Fibroblast of the aortic adventitia (primary cell): ENCODE data around the gene SPATA20. TPM values are rescaled to one million over a fixed set of nuclear protein-coding genes. Genes with fewer than 3 reads are reported as not detected.
A peak's percentile ranks its signal among the peaks of the same experiment; 100 is the strongest.

ENCODE experiments used
- DNase-seq: peaks from one replicate; pipeline ENCODE4 v3.0.0-alpha.2; 2010; ENCODE audit warnings: low read depth
- H3K4me3 ChIP-seq: 2 replicates; pipeline ENCODE4 v1.5.1; 2011; ENCODE audit warnings: low read depth, mild to moderate bottlenecking, control low read depth, low read length, moderate library complexity
- CTCF ChIP-seq: IDR thresholded peaks from 2 replicates; pipeline ENCODE4 v1.5.1; 2011; ENCODE audit warnings: mild to moderate bottlenecking, low read length, control low read depth, inconsistent platforms; ENCODE audit not compliant: insufficient read depth
- total RNA-seq: library from RNA; depleted of rRNA; stranded (reverse); fragments of >200 nt; gene quantifications from 2 replicates; pipeline ENCODE4 v1.2.3, GENCODE V29; 2012; ENCODE audit warnings: low replicate concordance

The SPATA20 gene
- total RNA-seq, 1 donor: 63.6 TPM

- no peak overlapping the region for H3K4me3 ChIP-seq
- peak; percentile 91 for TF ChIP-seq CTCF
- peak; percentile 92 for DNase-seq
Measured at GRCh38 chr17:50550661-50551432, 3.9 kb downstream of the SPATA20 start.

GRCh38 chr17:50551433-50551815 is 4.5 kb downstream of the SPATA20 start:
- DNase-seq: no peak
- no peak for TF ChIP-seq CTCF
- H3K4me3 ChIP-seq: no peak overlapping the region

GRCh38 chr17:50551884-50552283 is 4.9 kb downstream of the SPATA20 start:
- TF ChIP-seq CTCF: no peak
- no peak for DNase-seq
- no peak overlapping the region for H3K4me3 ChIP-seq

- no peak for DNase-seq
Measured at GRCh38 chr17:50554201-50554600, 7.2 kb downstream of the SPATA20 start.

GRCh38 chr17:50556803-50557202 is 9.8 kb downstream of the SPATA20 start:
- no peak for TF ChIP-seq CTCF
- DNase-seq: no peak
- H3K4me3 ChIP-seq: no peak overlapping the region

More at GRCh38 chr17:50554201-50554600, 7.2 kb downstream of the SPATA20 start:
- no peak overlapping the region for H3K4me3 ChIP-seq
- TF ChIP-seq CTCF: no peak

DNA sequence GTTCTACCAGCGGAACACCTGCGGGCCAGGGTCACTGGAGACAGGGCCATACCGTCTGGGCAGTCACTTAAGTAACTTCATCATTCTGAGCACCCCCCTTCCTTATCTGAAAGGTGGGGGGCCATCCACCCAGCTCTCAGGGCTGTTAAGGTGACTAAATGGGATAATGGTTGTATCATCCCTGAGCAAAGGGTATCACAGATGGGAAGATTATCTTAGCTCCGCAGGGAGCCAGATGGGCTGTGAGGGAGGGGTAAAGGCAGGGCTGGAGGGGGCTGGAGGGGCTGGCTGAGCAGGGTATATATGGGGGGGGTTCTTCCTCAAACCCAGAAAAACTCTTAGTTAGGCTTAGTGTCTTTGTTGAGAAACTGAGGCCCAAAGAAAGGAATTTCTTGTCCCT is 10.7 kb downstream of the SPATA20 start:
- DNase-seq: no peak
- H3K4me3 ChIP-seq: no peak overlapping the region
- no peak for TF ChIP-seq CTCF

- DNase-seq: no peak
- no peak for TF ChIP-seq CTCF
- H3K4me3 ChIP-seq: no peak overlapping the region
Measured at GRCh38 chr17:50558091-50558490, 11.1 kb downstream of the SPATA20 start.
